GM12872 (cell line): ENCODE measurements around the gene RFX4.

ENCODE experiments used
- CTCF ChIP-seq: IDR thresholded peaks from 3 replicates; pipeline ENCODE4 v1.5.1; 2011; ENCODE audit warnings: low read depth, mild to moderate bottlenecking, low read length, moderate library complexity; ENCODE audit not compliant: insufficient read depth

Gene RFX4

GRCh38 chr12:106739815-106740530, 157.2 kb downstream of the RFX4 start:
- TF ChIP-seq CTCF, result no peak

- TF ChIP-seq CTCF, result no peak
Measured at GRCh38 chr12:106740818-106741217, 158.0 kb downstream of the RFX4 start.

GRCh38 chr12:106741247-106741646, 158.4 kb downstream of the RFX4 start:
- no peak for TF ChIP-seq CTCF

- no peak for TF ChIP-seq CTCF
Measured at GRCh38 chr12:106743270-106743988, 160.6 kb downstream of the RFX4 start.

- TF ChIP-seq CTCF, result no peak
Measured at GRCh38 chr12:106744600-106744999, 161.8 kb downstream of the RFX4 start.

GRCh38 chr12:106745181-106745745, 162.5 kb downstream of the RFX4 start:
- no peak for TF ChIP-seq CTCF

GRCh38 chr12:106747973-106748436, 165.2 kb downstream of the RFX4 start:
- TF ChIP-seq CTCF, result no peak
